KMS-11 (cell line): Measurements from ENCODE around the gene AGAP3.
A peak's percentile ranks its signal among the peaks of the same experiment; 100 is the strongest.

ENCODE experiments used
- H2AFZ ChIP-seq: fragments of 200-600 bp; sonication (generic); 2 replicates; pipeline ENCODE4 v1.6.1; 2016; ENCODE audit warnings: antibody characterized with exemption, mixed run types, low read depth
- H3K27ac ChIP-seq: fragments of 200-600 bp; sonication (generic); 2 replicates; pipeline ENCODE4 v1.6.1; 2016; ENCODE audit warnings: mild to moderate bottlenecking, mixed run types
- H3K27me3 ChIP-seq: fragments of 200-600 bp; sonication (generic); 2 replicates; pipeline ENCODE4 v1.6.1; 2017; ENCODE audit warnings: mild to moderate bottlenecking, low read depth, mixed run types, moderate library complexity; ENCODE audit not compliant: insufficient read depth
- H3K36me3 ChIP-seq: fragments of 200-600 bp; sonication (generic); 2 replicates; pipeline ENCODE4 v1.6.1; 2017; ENCODE audit warnings: mild to moderate bottlenecking, mixed run types; ENCODE audit not compliant: insufficient read depth
- H3K4me1 ChIP-seq: fragments of 200-600 bp; sonication (generic); 2 replicates; pipeline ENCODE4 v1.6.1; 2016; ENCODE audit warnings: mild to moderate bottlenecking, low read depth, mixed run types; ENCODE audit not compliant: poor library complexity, severe bottlenecking
- H3K4me2 ChIP-seq: fragments of 200-600 bp; sonication (generic); 2 replicates; pipeline ENCODE4 v1.7.0; 2016; ENCODE audit warnings: mild to moderate bottlenecking, mixed run types
- H3K4me3 ChIP-seq: fragments of 200-600 bp; sonication (generic); IDR thresholded peaks from 2 replicates; pipeline ENCODE4 v1.6.1; 2017; ENCODE audit warnings: low read depth, low read length, mixed read lengths; ENCODE audit not compliant: insufficient read depth
- H3K79me2 ChIP-seq: fragments of 200-600 bp; sonication (generic); 2 replicates; pipeline ENCODE4 v1.6.1; 2016; ENCODE audit warnings: low read depth, mixed run types; ENCODE audit not compliant: insufficient read depth
- H3K9ac ChIP-seq: fragments of 200-600 bp; sonication (generic); 2 replicates; pipeline ENCODE4 v1.6.1; 2016; ENCODE audit warnings: mild to moderate bottlenecking, mixed run types
- H4K20me1 ChIP-seq: fragments of 200-600 bp; sonication (generic); 2 replicates; pipeline ENCODE4 v1.6.1; 2016; ENCODE audit warnings: mild to moderate bottlenecking, mixed run types; ENCODE audit not compliant: insufficient read depth
- CTCF ChIP-seq: fragments of 200-600 bp; sonication (generic); conservative IDR thresholded peaks from 2 replicates; pipeline ENCODE4 v1.6.1; 2017; ENCODE audit warnings: low read depth, mild to moderate bottlenecking, antibody characterized with exemption, low read length, moderate library complexity, mixed read lengths

Gene AGAP3

DNA sequence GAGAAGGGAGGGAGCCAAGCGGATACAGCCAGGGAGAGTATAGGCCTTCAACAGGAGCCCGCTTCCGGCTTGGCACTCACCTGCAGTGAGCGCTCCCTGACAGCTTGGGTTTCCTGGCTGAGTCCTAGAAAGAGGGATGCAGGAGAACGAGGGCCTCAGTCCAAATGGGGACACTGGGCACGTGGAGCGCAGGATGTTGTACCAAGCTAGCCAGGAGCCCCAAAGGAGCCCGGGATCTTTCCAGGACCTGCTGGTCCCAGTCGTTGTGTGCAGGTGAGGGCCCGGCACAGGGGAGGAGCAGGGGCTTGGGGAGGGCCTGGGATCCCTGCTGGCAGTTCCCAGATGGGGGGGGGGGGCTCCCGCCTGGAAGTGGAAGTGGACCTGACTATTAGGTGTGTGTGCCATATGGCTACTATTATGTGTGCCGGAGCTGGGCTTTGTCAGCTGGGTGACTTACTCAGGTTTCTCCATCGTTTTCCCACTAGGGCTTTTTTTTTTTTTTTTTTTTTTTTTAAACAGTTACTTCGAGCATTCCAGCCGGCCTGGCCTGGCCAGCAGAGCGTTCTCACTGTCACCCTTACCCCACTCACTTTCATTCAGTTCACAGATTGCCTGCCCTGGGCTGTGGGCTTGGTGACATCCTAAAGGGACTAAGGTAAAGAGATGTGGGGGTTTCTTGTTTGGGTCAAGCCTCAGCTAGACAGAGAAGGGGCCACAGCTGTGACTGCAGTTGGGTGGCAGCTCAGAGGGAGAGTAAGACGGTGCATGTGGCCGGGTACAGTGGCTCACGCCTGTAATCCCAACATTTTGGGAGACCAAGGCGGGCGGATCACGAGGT is 3.8 kb downstream of the AGAP3 start:
- Histone ChIP-seq H3K4me3 (no peak overlapping the region), H2AFZ (no peak overlapping the region), H3K79me2 (peaks cover 83% of the 10 kb centered on the region), H3K36me3 (no peaks in the 10 kb centered on the region; the same call in 1 of the 2 replicates), H3K9ac (no peak overlapping the region), H3K27ac (no peak overlapping the region), H3K4me1 (peaks cover 23% of the 10 kb centered on the region), H3K27me3 (no peaks in the 10 kb centered on the region), H4K20me1 (peaks cover 14% of the 10 kb centered on the region), H3K4me2 (no peak overlapping the region)
- no peak for TF ChIP-seq CTCF

GRCh38 chr7:151091003-151091402 is 4.7 kb downstream of the AGAP3 start:
- no peaks in the 10 kb centered on the region for H3K27me3 ChIP-seq
- H3K79me2 ChIP-seq: peaks cover 92% of the 10 kb centered on the region
- H3K4me1 ChIP-seq: peaks cover 15% of the 10 kb centered on the region
- no peak overlapping the region for H3K4me2 ChIP-seq
- H2AFZ ChIP-seq: no peak overlapping the region
- TF ChIP-seq CTCF: no peak
- H3K4me3 ChIP-seq: no peak overlapping the region
- H3K27ac ChIP-seq: no peak overlapping the region
- H3K9ac ChIP-seq: no peak overlapping the region
- peaks cover 17% of the 10 kb centered on the region for H4K20me1 ChIP-seq
- no peaks in the 10 kb centered on the region; the same call in 1 of the 2 replicates for H3K36me3 ChIP-seq

GRCh38 chr7:151091431-151091830 is 5.2 kb downstream of the AGAP3 start:
- no peak overlapping the region for H3K27ac ChIP-seq
- TF ChIP-seq CTCF: peak; percentile 61
- no peak overlapping the region for H2AFZ ChIP-seq
- no peaks in the 10 kb centered on the region; the same call in 1 of the 2 replicates for H3K36me3 ChIP-seq
- H3K4me1 ChIP-seq: peaks cover 15% of the 10 kb centered on the region
- no peak overlapping the region for H3K4me2 ChIP-seq
- no peak overlapping the region for H3K4me3 ChIP-seq
- H3K79me2 ChIP-seq: peaks cover 96% of the 10 kb centered on the region
- H3K27me3 ChIP-seq: no peaks in the 10 kb centered on the region
- peaks cover 17% of the 10 kb centered on the region for H4K20me1 ChIP-seq
- no peak overlapping the region for H3K9ac ChIP-seq

- no peak overlapping the region for H3K27ac ChIP-seq
- H3K4me3 ChIP-seq: no peak overlapping the region
- H2AFZ ChIP-seq: no peak overlapping the region
- peaks cover 99% of the 10 kb centered on the region for H3K79me2 ChIP-seq
- no peak overlapping the region for H3K4me2 ChIP-seq
- no peaks in the 10 kb centered on the region for H3K27me3 ChIP-seq
- TF ChIP-seq CTCF: no peak
- peaks cover 15% of the 10 kb centered on the region for H3K4me1 ChIP-seq
- H3K36me3 ChIP-seq: no peaks in the 10 kb centered on the region; the same call in 1 of the 2 replicates
- H4K20me1 ChIP-seq: peaks cover 17% of the 10 kb centered on the region
- H3K9ac ChIP-seq: no peak overlapping the region
Measured at GRCh38 chr7:151091988-151092387, 5.7 kb downstream of the AGAP3 start.
